CD4-positive, alpha-beta T cell (primary cell): ENCODE results near the gene FEM1A. TPM values are rescaled to one million over a fixed set of nuclear protein-coding genes. Genes with fewer than 3 reads are reported as not detected.
"Not testable (repeated sequence)": the region's sequence is repeated elsewhere in the genome, so short reads cannot be mapped to it uniquely, and the experiment has no call there.

Source experiments
- ATAC-seq: fragments of 200-7000 bp; cut with Tn5 transposase; one replicate; pipeline ENCODE4 v1.10.0; 2022; ENCODE audit warnings: mild to moderate bottlenecking; ENCODE audit not compliant: poor library complexity
- CTCF ChIA-PET: fragments of 350-600 bp; sonication (Branson Sonifier 250); formaldehyde crosslinking; loops from one replicate; lab custom pipeline; 2021; ENCODE audit warnings: antibody characterized with exemption, inconsistent platforms; lab: Charles Lee
- POLR2A ChIA-PET: fragments of 350-600 bp; sonication (Branson Sonifier 250); formaldehyde crosslinking; loops from one replicate; lab custom pipeline; 2021; ENCODE audit warnings: antibody characterized with exemption, inconsistent platforms; lab: Charles Lee
- DNase-seq, 14 experiments: peaks; one replicate each; pipeline ENCODE4 v3.0.0-alpha.2; 2013 to 2020; ENCODE audit warnings: mixed read lengths in 2 of 14
- H3K27ac ChIP-seq, 2 donors: one replicate each; pipeline versions ENCODE4 v1.5.1 to v1.7.0; 2013; ENCODE audit warnings: low read length in 2 of 2, low read depth in 1 of 2, mild to moderate bottlenecking in 1 of 2
- H3K27me3 ChIP-seq, 2 experiments: 1 replicate in 1 of 2; 2 replicates in 1 of 2; pipeline versions ENCODE4 v1.6.1 to v1.7.0; 2013; ENCODE audit warnings: low read length in 2 of 2, control low read depth in 1 of 2, mild to moderate bottlenecking in 1 of 2, moderate library complexity in 1 of 2; ENCODE audit not compliant: insufficient read depth in 2 of 2, control insufficient read depth in 1 of 2
- H3K36me3 ChIP-seq: one replicate; pipeline ENCODE4 v1.6.1; 2013; ENCODE audit warnings: low read length, control low read depth; ENCODE audit not compliant: insufficient read depth
- H3K4me1 ChIP-seq: one replicate; pipeline ENCODE4 v1.6.1; 2013; ENCODE audit warnings: low read length, control low read depth; ENCODE audit not compliant: insufficient read depth
- H3K4me3 ChIP-seq: one replicate; pipeline ENCODE4 v1.5.1; 2013; ENCODE audit warnings: mild to moderate bottlenecking, low read length, moderate library complexity
- H3K9me3 ChIP-seq, 2 experiments: 1 replicate in 1 of 2; 2 replicates in 1 of 2; pipeline versions ENCODE4 v1.6.1 to v1.7.0; 2013; ENCODE audit warnings: low read length in 2 of 2, mild to moderate bottlenecking in 2 of 2, control low read depth in 1 of 2, moderate library complexity in 1 of 2; ENCODE audit not compliant: control insufficient read depth in 1 of 2, insufficient read depth in 1 of 2
- H3K27ac Mint-ChIP-seq: one replicate; pipeline ENCODE4 v1.8.0; 2020; ENCODE audit warnings: mixed read lengths
- H3K27me3 Mint-ChIP-seq: one replicate; pipeline ENCODE4 v1.8.0; 2021; ENCODE audit warnings: mixed read lengths
- H3K36me3 Mint-ChIP-seq: one replicate; pipeline ENCODE4 v1.8.0; 2021; ENCODE audit warnings: low read depth, mixed read lengths
- H3K4me1 Mint-ChIP-seq: one replicate; pipeline ENCODE4 v1.8.0; 2021; ENCODE audit warnings: low read depth, mixed read lengths
- H3K4me3 Mint-ChIP-seq: one replicate; pipeline ENCODE4 v1.8.0; 2020; ENCODE audit warnings: mild to moderate bottlenecking, mixed read lengths
- H3K9me3 Mint-ChIP-seq: one replicate; pipeline ENCODE4 v1.8.0; 2020; ENCODE audit warnings: mixed read lengths
- intact Hi-C, 2 experiments: fragments of 100-400 bp; cut with DNase I in 1 of 2; cut with micrococcal nuclease in 1 of 2; formaldehyde crosslinking; loops; one replicate each; pipeline versions ENCODE4 v1.15.1 to v1.9.0; 2023 to 2025; cut with DNase I, micrococcal nuclease
- total RNA-seq, 174 experiments: library from RNA in 2 of 174; stranded (reverse) in 2 of 174; gene quantifications; one replicate each; pipeline ENCODE4 v1.2.3 and lab custom pipeline; 2021 to 2026
- TF ChIP-seq, protein P1 (sequence below): fragments of 200-600 bp; IDR thresholded peaks from one replicate; pipeline ENCODE4 v1.8.0; 2022; ENCODE audit warnings: antibody characterized with exemption, mild to moderate bottlenecking

The FEM1A gene
- total RNA-seq, 2 experiments from 2014 or later = 11.8 to 12.1 TPM

GRCh38 chr19:4844348-4845179 is 53.0 kb downstream of the FEM1A start:
- ChIA-PET POLR2A (no interaction called here), CTCF (interaction anchor here (0.6 kb wide), 1 partner anchor 856 kb away, joined by 4 read pairs; no protein-coding TSS in a partner anchor)
- no peak overlapping the region for H3K4me3 ChIP-seq
- peaks cover 25% of the 10 kb centered on the region for H3K36me3 ChIP-seq
- H3K27ac Mint-ChIP-seq = no peak overlapping the region
- H3K27me3 ChIP-seq = no peaks in the 10 kb centered on the region
- TF ChIP-seq, protein P1, sequence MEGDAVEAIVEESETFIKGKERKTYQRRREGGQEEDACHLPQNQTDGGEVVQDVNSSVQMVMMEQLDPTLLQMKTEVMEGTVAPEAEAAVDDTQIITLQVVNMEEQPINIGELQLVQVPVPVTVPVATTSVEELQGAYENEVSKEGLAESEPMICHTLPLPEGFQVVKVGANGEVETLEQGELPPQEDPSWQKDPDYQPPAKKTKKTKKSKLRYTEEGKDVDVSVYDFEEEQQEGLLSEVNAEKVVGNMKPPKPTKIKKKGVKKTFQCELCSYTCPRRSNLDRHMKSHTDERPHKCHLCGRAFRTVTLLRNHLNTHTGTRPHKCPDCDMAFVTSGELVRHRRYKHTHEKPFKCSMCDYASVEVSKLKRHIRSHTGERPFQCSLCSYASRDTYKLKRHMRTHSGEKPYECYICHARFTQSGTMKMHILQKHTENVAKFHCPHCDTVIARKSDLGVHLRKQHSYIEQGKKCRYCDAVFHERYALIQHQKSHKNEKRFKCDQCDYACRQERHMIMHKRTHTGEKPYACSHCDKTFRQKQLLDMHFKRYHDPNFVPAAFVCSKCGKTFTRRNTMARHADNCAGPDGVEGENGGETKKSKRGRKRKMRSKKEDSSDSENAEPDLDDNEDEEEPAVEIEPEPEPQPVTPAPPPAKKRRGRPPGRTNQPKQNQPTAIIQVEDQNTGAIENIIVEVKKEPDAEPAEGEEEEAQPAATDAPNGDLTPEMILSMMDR = no peak
- H3K27me3 Mint-ChIP-seq = no peaks in the 10 kb centered on the region
- no peak overlapping the region for H3K4me3 Mint-ChIP-seq
- H3K9me3 Mint-ChIP-seq = no peaks in the 10 kb centered on the region
- peaks cover 6% of the 10 kb centered on the region for H3K4me1 Mint-ChIP-seq
- intact Hi-C loops = no loop called here
- DNase-seq (no peak), ATAC-seq (no peak)
- H3K36me3 Mint-ChIP-seq = peaks cover 58% of the 10 kb centered on the region
- peaks cover 13% of the 10 kb centered on the region for H3K4me1 ChIP-seq
- H3K9me3 ChIP-seq = no peaks in the 10 kb centered on the region
- H3K27ac ChIP-seq = no peak overlapping the region

GRCh38 chr19:4845975-4846374 is 54.4 kb downstream of the FEM1A start:
- H3K27me3 ChIP-seq, intact Hi-C loops, H3K9me3 ChIP-seq, H3K27ac ChIP-seq, H3K4me3 ChIP-seq, H3K4me1 ChIP-seq, H3K4me1 Mint-ChIP-seq, DNase-seq, H3K27me3 Mint-ChIP-seq, H3K9me3 Mint-ChIP-seq, ATAC-seq, H3K4me3 Mint-ChIP-seq, H3K27ac Mint-ChIP-seq: not testable (repeated sequence)
- peaks cover 26% of the 10 kb centered on the region for H3K36me3 ChIP-seq
- CTCF ChIA-PET = interaction anchor here (1.6 kb wide), 1 partner anchor 36 kb away, joined by 4 read pairs; no protein-coding TSS in a partner anchor
- peaks cover 51% of the 10 kb centered on the region for H3K36me3 Mint-ChIP-seq
- POLR2A ChIA-PET = interaction anchor here (0.7 kb wide), 1 partner anchor 20 kb away, joined by 3 read pairs; no protein-coding TSS in a partner anchor

DNA sequence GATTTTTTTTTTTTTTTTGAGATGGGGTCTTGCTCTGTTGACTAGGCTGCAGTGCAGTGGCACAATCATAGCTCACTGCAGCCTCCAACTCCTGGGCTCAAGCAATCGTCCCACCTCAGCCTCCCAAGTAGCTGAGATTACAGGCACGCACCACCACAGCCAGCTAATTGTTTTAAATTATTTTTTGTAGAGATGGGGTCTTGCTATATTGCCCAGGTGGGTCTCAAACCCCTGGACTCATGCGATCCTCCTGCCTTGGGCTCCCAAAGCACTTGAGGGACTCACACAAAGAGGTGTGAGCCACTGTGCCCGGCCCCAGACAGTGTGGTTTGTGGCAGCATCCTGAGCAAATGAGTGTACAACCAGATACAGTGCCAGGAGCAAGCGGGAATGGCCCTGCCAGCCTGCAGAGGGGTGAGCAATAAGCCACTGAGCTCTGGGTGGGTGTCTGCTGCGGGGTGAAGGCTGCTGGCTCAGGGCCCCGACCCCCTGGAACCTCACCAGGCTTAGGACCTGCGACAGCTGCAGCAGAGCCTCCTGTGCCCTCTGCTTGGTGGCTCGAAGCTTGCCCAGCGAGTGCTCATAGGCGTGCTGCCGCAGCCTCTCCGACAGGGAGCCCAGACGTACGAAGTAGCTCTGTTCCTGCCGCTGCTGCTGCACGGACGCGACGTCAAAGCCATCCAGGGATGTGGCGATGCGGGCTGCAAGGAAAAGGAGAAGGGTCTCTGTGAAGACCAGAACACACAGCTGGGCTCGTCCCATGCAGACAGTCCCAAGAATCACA is 55.8 kb downstream of the FEM1A start:
- H3K27ac Mint-ChIP-seq = no peak overlapping the region

More for the DNA sequence above, 55.8 kb downstream of the FEM1A start:
- no peaks in the 10 kb centered on the region for H3K4me1 Mint-ChIP-seq
- intact Hi-C loops = no loop called here
- peaks cover 51% of the 10 kb centered on the region for H3K36me3 Mint-ChIP-seq
- DNase-seq (no peak), ATAC-seq (no peak)
- Histone ChIP-seq H3K27ac (no peak overlapping the region), H3K27me3 (no peaks in the 10 kb centered on the region), H3K36me3 (peaks cover 24% of the 10 kb centered on the region), H3K4me1 (peaks cover 5% of the 10 kb centered on the region), H3K4me3 (no peak overlapping the region), H3K9me3 (no peaks in the 10 kb centered on the region)
- TF ChIP-seq, protein P1 = no peak
- H3K4me3 Mint-ChIP-seq = no peak overlapping the region
- H3K27me3 Mint-ChIP-seq = no peaks in the 10 kb centered on the region
- no peaks in the 10 kb centered on the region for H3K9me3 Mint-ChIP-seq
- CTCF ChIA-PET = interaction anchor here (1.6 kb wide), 1 partner anchor 38 kb away, joined by 4 read pairs; no protein-coding TSS in a partner anchor
- POLR2A ChIA-PET = interaction anchor here (0.6 kb wide), 1 partner anchor 13 kb away, joined by 4 read pairs; no protein-coding TSS in a partner anchor
